ENCODE measurements around the gene SULT1C2. TPM values are rescaled to one million over a fixed set of nuclear protein-coding genes. Genes with fewer than 3 reads are reported as not detected.

SULT1C2 gene
- total and polyA plus RNA-seq, 10 of the 15 experiments (the other 5 are each of a cell fraction or from before 2014, with no cell fraction given), result 0.03 to 0.07 (median 0.04) TPM; not detected in 7

GRCh38 chr2:108243566-108243965 lies 45.1 kb upstream of the SULT1C2 start (continued):
- TF ChIP-seq, protein P1, sequence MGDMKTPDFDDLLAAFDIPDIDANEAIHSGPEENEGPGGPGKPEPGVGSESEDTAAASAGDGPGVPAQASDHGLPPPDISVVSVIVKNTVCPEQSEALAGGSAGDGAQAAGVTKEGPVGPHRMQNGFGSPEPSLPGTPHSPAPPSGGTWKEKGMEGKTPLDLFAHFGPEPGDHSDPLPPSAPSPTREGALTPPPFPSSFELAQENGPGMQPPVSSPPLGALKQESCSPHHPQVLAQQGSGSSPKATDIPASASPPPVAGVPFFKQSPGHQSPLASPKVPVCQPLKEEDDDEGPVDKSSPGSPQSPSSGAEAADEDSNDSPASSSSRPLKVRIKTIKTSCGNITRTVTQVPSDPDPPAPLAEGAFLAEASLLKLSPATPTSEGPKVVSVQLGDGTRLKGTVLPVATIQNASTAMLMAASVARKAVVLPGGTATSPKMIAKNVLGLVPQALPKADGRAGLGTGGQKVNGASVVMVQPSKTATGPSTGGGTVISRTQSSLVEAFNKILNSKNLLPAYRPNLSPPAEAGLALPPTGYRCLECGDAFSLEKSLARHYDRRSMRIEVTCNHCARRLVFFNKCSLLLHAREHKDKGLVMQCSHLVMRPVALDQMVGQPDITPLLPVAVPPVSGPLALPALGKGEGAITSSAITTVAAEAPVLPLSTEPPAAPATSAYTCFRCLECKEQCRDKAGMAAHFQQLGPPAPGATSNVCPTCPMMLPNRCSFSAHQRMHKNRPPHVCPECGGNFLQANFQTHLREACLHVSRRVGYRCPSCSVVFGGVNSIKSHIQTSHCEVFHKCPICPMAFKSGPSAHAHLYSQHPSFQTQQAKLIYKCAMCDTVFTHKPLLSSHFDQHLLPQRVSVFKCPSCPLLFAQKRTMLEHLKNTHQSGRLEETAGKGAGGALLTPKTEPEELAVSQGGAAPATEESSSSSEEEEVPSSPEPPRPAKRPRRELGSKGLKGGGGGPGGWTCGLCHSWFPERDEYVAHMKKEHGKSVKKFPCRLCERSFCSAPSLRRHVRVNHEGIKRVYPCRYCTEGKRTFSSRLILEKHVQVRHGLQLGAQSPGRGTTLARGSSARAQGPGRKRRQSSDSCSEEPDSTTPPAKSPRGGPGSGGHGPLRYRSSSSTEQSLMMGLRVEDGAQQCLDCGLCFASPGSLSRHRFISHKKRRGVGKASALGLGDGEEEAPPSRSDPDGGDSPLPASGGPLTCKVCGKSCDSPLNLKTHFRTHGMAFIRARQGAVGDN (IDR thresholded peaks at IDR 0.05), result no peak

- Histone ChIP-seq H2AFZ (ENCODE audit: control insufficient read depth, low read depth, low read length) (no peak overlapping the region), H4K20me1 (ENCODE audit: control insufficient read depth, insufficient read depth) (no peaks in the 10 kb centered on the region), H3K4me1 (ENCODE audit: control insufficient read depth, insufficient read depth, low read length) (no peaks in the 10 kb centered on the region), H3K9ac (ENCODE audit: control insufficient read depth, insufficient read depth, low read length) (no peak overlapping the region), H3K4me2 (ENCODE audit: control insufficient read depth, insufficient read depth) (no peak overlapping the region), H3K27me3 (replicated peaks in 1 of 2; ENCODE audit: control insufficient read depth in 2 of 2, insufficient read depth in 2 of 2, low read length in 1 of 2) (no peaks in the 10 kb centered on the region), H3K27ac (ENCODE audit: control insufficient read depth, insufficient read depth) (no peak overlapping the region), H3K4me3 (no peak overlapping the region), H3K79me2 (ENCODE audit: control insufficient read depth, insufficient read depth, low read length) (no peaks in the 10 kb centered on the region), H3K36me3 (ENCODE audit: control insufficient read depth in 2 of 2, insufficient read depth in 2 of 2, low read length in 1 of 2) (no peaks in the 10 kb centered on the region), H3K9me3 (replicated peaks; ENCODE audit: control insufficient read depth, insufficient read depth, low read length) (no peaks in the 10 kb centered on the region)
- ATAC-seq, result no peak
- WGBS (ENCODE audit: insufficient coverage, insufficient replicate concordance, low lambda C conversion rate, missing lambda C conversion rate), result 0% methylated on average over 2 of the region's 2 CpGs
- intact Hi-C loops (cut with micrococcal nuclease; ENCODE audit: unreplicated experiment) (no loop called here), in situ Hi-C loops (cut with MboI) (no loop called here)
- ChIA-PET CTCF (no interaction called here), SMC1A (ENCODE audit: uncharacterized antibody, unreplicated experiment) (interaction anchor here (1.5 kb wide), 1 partner anchor 9 kb away, joined by 3 read pairs; no protein-coding TSS in a partner anchor), RAD21 (ENCODE audit: unreplicated experiment) (no interaction called here), POLR2A (no interaction called here)
- DNase-seq (ENCODE audit: low read depth, low spot score), result no peak
- no peak for FAIRE-seq
- no TSS peak for BruUV-seq (replicated peaks)
- TF ChIP-seq, protein P2, sequence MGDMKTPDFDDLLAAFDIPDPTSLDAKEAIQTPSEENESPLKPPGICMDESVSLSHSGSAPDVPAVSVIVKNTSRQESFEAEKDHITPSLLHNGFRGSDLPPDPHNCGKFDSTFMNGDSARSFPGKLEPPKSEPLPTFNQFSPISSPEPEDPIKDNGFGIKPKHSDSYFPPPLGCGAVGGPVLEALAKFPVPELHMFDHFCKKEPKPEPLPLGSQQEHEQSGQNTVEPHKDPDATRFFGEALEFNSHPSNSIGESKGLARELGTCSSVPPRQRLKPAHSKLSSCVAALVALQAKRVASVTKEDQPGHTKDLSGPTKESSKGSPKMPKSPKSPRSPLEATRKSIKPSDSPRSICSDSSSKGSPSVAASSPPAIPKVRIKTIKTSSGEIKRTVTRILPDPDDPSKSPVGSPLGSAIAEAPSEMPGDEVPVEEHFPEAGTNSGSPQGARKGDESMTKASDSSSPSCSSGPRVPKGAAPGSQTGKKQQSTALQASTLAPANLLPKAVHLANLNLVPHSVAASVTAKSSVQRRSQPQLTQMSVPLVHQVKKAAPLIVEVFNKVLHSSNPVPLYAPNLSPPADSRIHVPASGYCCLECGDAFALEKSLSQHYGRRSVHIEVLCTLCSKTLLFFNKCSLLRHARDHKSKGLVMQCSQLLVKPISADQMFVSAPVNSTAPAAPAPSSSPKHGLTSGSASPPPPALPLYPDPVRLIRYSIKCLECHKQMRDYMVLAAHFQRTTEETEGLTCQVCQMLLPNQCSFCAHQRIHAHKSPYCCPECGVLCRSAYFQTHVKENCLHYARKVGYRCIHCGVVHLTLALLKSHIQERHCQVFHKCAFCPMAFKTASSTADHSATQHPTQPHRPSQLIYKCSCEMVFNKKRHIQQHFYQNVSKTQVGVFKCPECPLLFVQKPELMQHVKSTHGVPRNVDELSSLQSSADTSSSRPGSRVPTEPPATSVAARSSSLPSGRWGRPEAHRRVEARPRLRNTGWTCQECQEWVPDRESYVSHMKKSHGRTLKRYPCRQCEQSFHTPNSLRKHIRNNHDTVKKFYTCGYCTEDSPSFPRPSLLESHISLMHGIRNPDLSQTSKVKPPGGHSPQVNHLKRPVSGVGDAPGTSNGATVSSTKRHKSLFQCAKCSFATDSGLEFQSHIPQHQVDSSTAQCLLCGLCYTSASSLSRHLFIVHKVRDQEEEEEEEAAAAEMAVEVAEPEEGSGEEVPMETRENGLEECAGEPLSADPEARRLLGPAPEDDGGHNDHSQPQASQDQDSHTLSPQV (IDR thresholded peaks at IDR 0.05), result no peak
- no peak for TF ChIP-seq KDM1A (IDR thresholded peaks at IDR 0.05; ENCODE audit: borderline replicate concordance)
- TF ChIP-seq NFYB (IDR thresholded peaks at IDR 0.05; ENCODE audit: insufficient read depth, low read depth, low read length), result no peak
- no peak for TF ChIP-seq MYB (IDR thresholded peaks at IDR 0.05; ENCODE audit: borderline replicate concordance, low read depth, low read length)
- TF ChIP-seq CREB1 (IDR thresholded peaks at IDR 0.05; ENCODE audit: low read depth), result no peak
- no peak for TF ChIP-seq PRDM15 (CRISPR knock-in tag; IDR thresholded peaks at IDR 0.05)
- no peak for TF ChIP-seq NR2C2 (IDR thresholded peaks at IDR 0.05; ENCODE audit: borderline replicate concordance, control insufficient read depth, insufficient read length, low read depth)
- TF ChIP-seq BRCA1 (IDR thresholded peaks at IDR 0.05; ENCODE audit: low read depth, low read length), result no peak
These were observed 43.9 kb upstream of the SULT1C2 start for GRCh38 chr2:108244667-108245414.
